ENCODE results near the gene PSD.
A peak's percentile ranks its signal among the peaks of the same experiment; 100 is the strongest.
"Not testable (repeated sequence)": the region's sequence is repeated elsewhere in the genome, so short reads cannot be mapped to it uniquely, and the experiment has no call there.

Gene PSD

GRCh38 chr10:102418622-102419268 is at the start of gene PSD:
PSD (minus strand) TSS chr10:102418785; CDS start chr10:102417038, 1,747 bp downstream.
- DNase-seq (ENCODE audit: low read depth in 2 of 2): no peak

- DNase-seq (ENCODE audit: low read depth in 2 of 2): no peak
Measured at GRCh38 chr10:102467971-102468438, 49.4 kb upstream of the PSD start.

- DNase-seq (ENCODE audit: low read depth in 2 of 2): no peak
Measured at GRCh38 chr10:102467318-102467717, 48.7 kb upstream of the PSD start.

GRCh38 chr10:102465466-102465865 is 46.9 kb upstream of the PSD start:
- no peak for DNase-seq (ENCODE audit: low read depth in 2 of 2)

GRCh38 chr10:102463983-102464382 is 45.4 kb upstream of the PSD start:
- DNase-seq (ENCODE audit: low read depth in 2 of 2): no peak

GRCh38 chr10:102462512-102463054 is 44.0 kb upstream of the PSD start:
- no peak for DNase-seq (ENCODE audit: low read depth in 2 of 2)

GRCh38 chr10:102461187-102462054 is 42.8 kb upstream of the PSD start:
- peak; percentile 81 to 88 for DNase-seq (ENCODE audit: low read depth in 2 of 2)

GRCh38 chr10:102460836-102461186 is 42.2 kb upstream of the PSD start:
- no peak for DNase-seq (ENCODE audit: low read depth in 2 of 2)

GRCh38 chr10:102458656-102459055 is 40.1 kb upstream of the PSD start:
- no peak for DNase-seq (ENCODE audit: low read depth in 2 of 2)

- DNase-seq (ENCODE audit: low read depth in 2 of 2): no peak
Measured at GRCh38 chr10:102457591-102458150, 39.1 kb upstream of the PSD start.

GRCh38 chr10:102455893-102456471 is 37.4 kb upstream of the PSD start:
- no peak for DNase-seq (ENCODE audit: low read depth in 2 of 2)

- not testable (repeated sequence) for DNase-seq (ENCODE audit: low read depth in 2 of 2)
Measured at GRCh38 chr10:102454662-102455487, 36.3 kb upstream of the PSD start.

- DNase-seq (ENCODE audit: low read depth in 2 of 2): no peak
Measured at GRCh38 chr10:102453502-102453901, 34.9 kb upstream of the PSD start.

GRCh38 chr10:102452672-102453340 is 34.2 kb upstream of the PSD start:
- DNase-seq (ENCODE audit: low read depth in 2 of 2): peak in 1 of 2 donors; percentile 33

- DNase-seq (ENCODE audit: low read depth in 2 of 2): no peak
Measured at GRCh38 chr10:102451105-102451969, 32.8 kb upstream of the PSD start, which contains the start of gene C10orf95. C10orf95 (minus strand) TSS chr10:102451543; CDS start chr10:102451093, 450 bp downstream.

GRCh38 chr10:102450374-102451104 is 32.0 kb upstream of the PSD start:
- peak; percentile 67 to 74 for DNase-seq (ENCODE audit: low read depth in 2 of 2)

GRCh38 chr10:102450124-102450373 is 31.5 kb upstream of the PSD start:
- DNase-seq (ENCODE audit: low read depth in 2 of 2): no peak

GRCh38 chr10:102449321-102450123 is 30.9 kb upstream of the PSD start:
- peak; percentile 65 to 80 for DNase-seq (ENCODE audit: low read depth in 2 of 2)
